AML-193 (cell line): ENCODE data around the gene TMIGD3.

Source experiments
- DNase-seq, 2 experiments: peaks; one replicate each; lab custom pipeline; 2025; lab: John Stamatoyannopoulos, UW

Gene TMIGD3

DNA sequence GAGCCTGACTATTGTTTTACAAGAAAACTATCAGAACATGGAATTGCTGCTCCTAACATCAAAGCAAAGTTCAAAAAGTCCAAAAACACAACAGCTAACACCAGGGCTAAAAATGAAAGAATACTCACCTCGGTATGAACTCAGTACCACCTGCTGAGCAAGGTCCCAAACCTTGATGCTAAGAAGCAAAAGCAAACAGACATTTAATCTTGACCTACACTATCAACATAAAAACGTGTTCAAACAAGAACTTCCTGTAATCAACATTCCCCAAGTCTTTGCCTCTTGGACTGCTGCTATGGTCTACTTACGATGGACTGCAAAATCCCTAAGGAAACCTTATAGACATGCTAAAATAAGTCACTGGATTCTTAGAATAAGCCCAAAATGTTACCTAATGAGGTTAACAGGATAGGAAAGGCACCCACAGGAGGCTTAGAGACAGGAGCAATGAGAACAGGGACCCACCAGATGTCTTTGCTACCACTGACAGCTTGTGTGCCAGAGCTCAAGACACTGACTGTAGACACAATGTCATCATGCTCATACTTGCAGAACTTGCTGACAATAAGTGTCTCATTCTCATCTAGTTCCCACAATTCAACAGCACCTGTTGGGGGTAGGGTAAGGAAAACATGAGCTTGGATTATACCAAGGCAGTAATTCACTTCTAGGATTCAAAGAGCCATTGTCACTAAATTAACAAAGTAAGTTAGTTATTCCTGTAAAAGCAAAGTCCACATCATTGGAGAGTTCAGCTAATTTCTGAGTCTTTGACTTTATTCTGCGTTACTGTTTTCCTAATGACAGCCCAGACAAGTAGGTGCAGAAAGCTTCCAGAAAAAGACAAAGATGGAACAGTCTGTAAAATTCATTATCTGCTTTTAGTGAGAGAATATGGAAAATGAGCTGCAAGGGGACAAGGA lies 56.2 kb downstream of the TMIGD3 start:
- no peak for DNase-seq

DNA sequence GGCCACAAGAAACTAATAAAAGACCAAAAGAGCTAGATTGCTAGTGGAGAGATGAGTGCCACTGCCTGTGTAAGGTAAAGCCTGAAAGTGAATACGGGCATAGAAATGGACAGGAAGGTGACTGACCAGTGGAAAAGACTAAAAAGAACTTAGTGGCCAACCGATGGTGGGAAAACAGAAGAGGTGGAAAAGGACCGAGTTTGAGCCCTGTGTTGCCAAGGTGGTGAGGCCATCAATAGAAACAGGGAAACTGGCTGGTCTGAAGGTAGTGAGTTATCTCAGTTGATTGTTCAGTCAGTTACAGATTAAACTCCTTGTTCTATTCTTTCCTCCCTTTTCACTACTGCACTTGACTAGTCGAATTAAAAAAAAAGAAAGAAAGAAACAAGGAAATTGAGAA lies 56.9 kb downstream of the TMIGD3 start:
- no peak for DNase-seq

DNA sequence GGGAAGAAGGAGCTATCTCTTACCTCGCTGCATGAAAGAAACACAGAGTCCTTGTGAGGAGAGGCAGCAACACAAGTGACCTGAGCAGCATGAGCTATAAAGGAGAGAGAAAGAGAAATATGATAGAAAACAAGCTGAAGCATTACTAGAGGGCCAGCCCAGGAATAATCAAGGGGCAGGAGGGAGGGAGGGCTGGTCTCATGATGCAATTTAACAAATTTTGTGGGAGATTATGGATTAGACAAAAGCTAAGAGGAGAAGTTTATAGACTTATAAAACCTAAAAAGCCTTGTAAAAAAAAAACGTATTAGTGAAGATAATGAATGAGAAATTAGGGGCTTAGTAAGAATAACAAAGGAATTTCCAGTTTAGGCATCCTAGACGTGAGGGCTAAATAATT lies 59.4 kb downstream of the TMIGD3 start:
- DNase-seq, result no peak

DNA sequence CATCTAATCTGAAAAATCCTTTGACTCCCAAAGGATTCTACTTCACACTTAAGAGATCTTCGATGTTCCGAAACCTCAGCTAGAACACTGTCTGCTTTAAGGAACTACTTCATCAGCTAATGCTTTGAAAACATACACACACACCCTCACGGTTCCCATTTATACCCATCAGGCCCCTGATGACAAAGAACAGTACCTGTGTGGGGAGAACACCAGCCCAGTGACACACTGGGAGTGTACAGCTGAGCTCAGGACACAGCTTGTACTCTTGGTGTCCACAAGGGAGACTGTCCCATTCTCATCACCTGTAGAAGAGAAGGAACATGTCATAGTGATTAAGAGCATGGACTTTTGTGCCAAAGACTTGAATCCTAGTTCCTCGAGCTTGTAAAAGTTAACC lies 61.0 kb downstream of the TMIGD3 start:
- no peak for DNase-seq

DNA sequence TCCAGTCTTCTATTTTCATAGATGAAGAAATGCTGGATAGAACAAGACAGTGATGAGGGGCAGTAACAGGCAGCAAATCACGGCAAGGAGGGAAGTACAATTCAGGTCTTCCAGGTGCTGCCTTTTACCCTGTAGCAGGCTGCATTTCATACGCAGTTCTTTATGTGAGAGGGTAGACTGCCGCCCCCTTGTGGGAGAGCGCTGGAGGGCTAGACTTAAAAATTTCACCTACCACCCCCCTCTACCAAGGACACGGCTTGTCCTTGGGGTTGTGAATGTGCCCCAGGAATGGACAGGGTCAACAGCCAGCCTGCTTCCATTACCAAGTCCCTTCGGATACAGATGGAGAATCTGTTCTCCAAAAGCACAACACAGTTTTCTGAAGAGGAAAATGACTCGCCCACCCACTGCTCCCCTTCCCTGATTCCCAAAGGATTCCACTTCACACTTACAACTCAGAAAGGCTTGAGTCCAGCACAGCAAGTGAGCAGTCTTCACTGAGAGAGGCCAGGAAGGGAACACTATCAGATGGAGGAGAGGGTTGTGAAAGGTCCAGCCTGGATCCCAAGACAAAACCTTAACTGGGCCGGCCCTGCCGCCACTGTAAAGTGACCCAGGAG lies 61.8 kb downstream of the TMIGD3 start:
- peak in 1 of 2 experiments; percentile 16 for DNase-seq

DNA sequence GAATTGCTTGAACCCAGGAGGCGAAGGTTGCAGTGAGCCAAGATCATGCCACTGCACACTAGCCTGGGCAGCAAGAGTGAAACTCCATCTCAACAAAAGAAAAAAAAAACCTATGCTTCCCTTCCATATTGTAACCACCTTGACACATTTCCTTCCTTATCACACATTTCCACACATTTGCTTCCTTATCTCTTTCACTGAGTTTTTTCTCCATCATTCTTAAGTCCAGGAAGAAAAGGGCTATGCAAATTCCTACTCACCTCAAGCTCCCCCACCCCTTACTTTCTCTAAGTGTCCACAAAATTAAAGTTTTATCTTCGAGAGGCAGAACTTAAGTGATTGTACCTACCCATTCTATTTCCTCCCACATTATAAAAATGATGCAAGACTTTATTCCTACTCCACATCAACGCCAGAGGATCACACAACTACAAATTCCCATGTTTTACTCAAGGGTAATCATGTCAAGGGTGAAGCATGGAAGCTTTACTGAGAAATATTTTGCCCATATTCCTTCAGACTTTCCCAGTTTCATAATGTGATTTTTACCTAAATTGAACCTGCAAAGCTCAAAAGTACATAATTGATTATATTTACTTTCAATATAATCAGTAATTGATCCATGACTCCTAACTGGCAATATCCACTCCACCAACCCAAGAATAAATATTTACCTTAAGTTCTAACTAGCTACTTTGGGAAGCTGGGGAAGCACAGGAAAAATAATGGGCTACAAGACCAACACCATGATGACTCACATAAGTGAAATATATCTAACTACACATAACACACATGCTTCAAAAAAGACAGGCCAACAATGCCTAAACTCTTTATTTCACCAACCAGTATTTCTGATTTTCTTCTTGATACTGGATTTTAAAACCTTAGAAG lies 63.7 kb downstream of the TMIGD3 start:
- no peak for DNase-seq

DNA sequence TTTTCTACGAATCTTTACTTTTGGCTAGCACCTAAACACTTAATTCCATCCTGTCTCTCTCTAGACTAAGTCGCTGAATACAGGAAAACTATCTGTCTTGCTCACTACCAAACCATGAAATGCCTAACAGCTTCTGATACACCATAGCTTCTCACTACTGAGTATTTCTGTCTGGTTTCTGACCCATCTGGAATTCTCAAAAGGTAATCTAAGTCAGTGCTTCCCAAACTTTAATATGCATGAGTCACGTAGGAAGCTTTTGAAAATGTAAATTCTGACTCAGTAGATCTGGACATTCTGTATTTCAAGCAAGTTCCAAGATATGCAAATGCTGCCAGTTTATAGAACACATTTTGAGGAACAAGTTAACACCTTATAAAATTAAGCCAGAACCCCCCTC lies 66.7 kb downstream of the TMIGD3 start:
- no peak for DNase-seq
